ENCODE results near the gene FNDC3A. TPM values are rescaled to one million over a fixed set of nuclear protein-coding genes. Genes with fewer than 3 reads are reported as not detected.
"Not testable (repeated sequence)": the region's sequence is repeated elsewhere in the genome, so short reads cannot be mapped to it uniquely, and the experiment has no call there.

The FNDC3A gene
- total and polyA plus RNA-seq, 12 donors: 24.4 to 91.2 (median 62.4) TPM

DNA sequence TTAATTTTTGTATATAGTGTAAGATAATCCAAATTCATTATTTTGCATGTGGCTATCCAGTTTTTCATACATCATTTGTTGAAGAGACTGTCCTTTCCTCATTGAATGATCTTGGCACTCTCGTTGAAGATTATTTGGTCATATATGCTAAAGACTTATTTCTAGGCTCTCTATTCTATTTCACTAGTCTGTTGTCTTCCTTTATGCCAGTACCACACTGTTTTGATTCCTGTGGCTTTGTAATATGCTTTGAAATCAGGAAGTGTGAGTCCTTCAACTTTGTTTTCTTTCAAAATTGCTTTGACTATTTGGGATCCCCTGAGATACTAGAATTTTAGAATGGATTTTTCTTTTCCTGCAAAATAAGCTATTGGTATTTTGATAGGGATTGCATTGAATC is 24.5 kb downstream of the FNDC3A start:
- H3K9me3 ChIP-seq (replicated peaks in 1 of 3): peaks cover 0 to 13% (median 9%) of the 10 kb centered on the region in 3 donors
- intact Hi-C loops (cut with DNase I): no loop called here
- TF ChIP-seq POLR2A (IDR thresholded peaks at IDR 0.05): no peak
- TF ChIP-seq, protein P1, sequence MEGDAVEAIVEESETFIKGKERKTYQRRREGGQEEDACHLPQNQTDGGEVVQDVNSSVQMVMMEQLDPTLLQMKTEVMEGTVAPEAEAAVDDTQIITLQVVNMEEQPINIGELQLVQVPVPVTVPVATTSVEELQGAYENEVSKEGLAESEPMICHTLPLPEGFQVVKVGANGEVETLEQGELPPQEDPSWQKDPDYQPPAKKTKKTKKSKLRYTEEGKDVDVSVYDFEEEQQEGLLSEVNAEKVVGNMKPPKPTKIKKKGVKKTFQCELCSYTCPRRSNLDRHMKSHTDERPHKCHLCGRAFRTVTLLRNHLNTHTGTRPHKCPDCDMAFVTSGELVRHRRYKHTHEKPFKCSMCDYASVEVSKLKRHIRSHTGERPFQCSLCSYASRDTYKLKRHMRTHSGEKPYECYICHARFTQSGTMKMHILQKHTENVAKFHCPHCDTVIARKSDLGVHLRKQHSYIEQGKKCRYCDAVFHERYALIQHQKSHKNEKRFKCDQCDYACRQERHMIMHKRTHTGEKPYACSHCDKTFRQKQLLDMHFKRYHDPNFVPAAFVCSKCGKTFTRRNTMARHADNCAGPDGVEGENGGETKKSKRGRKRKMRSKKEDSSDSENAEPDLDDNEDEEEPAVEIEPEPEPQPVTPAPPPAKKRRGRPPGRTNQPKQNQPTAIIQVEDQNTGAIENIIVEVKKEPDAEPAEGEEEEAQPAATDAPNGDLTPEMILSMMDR (IDR thresholded peaks at IDR 0.05): no peak
- peaks cover 0 to 13% of the 10 kb centered on the region in 2 donors for H3K4me1 ChIP-seq (replicated peaks in 1 of 2)
- 92 to 100% (median 97%) methylated on average over 1 of the region's 1 CpG for WGBS, 4 donors
- H3K27ac ChIP-seq: no peak overlapping the region
- no peak overlapping the region for H3K4me3 ChIP-seq
- no peaks in the 10 kb centered on the region for H3K36me3 ChIP-seq (replicated peaks in 1 of 2)
- DNase-seq: no peak
- H3K27me3 ChIP-seq: no peaks in the 10 kb centered on the region

DNA sequence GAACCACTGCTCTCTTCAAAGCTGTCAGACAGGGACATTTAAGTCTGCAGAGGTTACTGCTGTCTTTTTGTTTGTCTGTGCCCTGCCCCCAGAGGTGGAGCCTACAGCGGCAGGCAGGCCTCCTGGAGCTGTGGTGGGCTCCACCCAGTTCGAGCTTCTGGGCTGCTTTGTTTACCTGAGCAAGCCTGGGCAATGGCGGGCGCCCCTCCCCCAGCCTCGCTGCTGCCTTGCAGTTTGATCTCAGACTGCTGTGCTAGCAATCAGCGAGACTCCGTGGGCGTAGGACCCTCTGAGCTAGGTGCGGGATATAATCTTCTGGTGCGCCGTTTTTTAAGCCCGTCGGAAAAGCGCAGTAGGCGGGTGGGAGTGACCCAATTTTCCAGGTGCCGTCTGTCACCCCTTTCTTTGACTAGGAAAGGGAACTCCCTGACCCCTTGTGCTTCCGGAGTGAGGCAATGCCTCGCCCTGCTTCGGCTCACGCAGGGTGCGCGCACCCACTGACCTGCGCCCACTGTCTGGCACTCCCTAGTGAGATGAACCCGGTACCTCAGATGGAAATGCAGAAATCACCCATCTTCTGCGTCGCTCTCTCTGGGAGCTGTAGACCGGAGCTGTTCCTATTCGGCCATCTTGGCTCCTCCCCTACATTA is 43.4 kb downstream of the FNDC3A start:
- H3K36me3 ChIP-seq (replicated peaks in 1 of 2); H3K27me3 ChIP-seq; H3K4me3 ChIP-seq; DNase-seq; H3K27ac ChIP-seq; H3K4me1 ChIP-seq (replicated peaks in 1 of 2); intact Hi-C loops (cut with DNase I); H3K9me3 ChIP-seq (replicated peaks in 1 of 3): not testable (repeated sequence)
- 97 to 98% (median 98%) methylated on average over 25 to 28 of the region's 28 CpGs for WGBS, 4 donors

DNA sequence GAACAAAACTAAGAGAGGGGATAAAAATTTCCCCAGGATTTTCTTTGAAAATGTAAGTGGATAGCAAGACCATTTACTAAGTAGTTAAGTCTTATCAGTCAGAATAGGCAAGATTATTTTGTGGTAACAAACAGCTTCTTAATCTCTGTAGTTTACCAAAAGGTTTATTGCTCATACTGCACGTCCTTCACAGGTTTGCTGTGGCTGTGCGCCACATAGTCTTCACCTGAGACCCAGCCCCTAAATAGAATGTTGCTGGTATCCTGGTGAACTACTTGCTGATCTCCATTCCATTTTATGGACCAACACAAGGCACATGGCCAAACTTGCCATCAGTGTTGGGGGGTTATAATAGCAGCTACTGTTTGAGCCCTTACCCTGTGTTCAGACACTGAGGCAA is 44.6 kb downstream of the FNDC3A start:
- no peak for TF ChIP-seq POLR2A (IDR thresholded peaks at IDR 0.05)
- TF ChIP-seq, protein P1 (IDR thresholded peaks at IDR 0.05): no peak
- Histone ChIP-seq H3K27me3 (no peaks in the 10 kb centered on the region), H3K36me3 (replicated peaks in 1 of 2) (no peaks in the 10 kb centered on the region), H3K27ac (no peak overlapping the region), H3K4me3 (no peak overlapping the region), H3K4me1 (replicated peaks in 1 of 2) (no peaks in the 10 kb centered on the region), H3K9me3 (replicated peaks in 1 of 3) (peaks cover 0 to 4% (median 2%) of the 10 kb centered on the region in 3 donors)
- intact Hi-C loops (cut with DNase I): no loop called here
- 93 to 100% (median 94%) methylated on average over 2 of the region's 2 CpGs for WGBS, 4 donors
- no peak for DNase-seq

DNA sequence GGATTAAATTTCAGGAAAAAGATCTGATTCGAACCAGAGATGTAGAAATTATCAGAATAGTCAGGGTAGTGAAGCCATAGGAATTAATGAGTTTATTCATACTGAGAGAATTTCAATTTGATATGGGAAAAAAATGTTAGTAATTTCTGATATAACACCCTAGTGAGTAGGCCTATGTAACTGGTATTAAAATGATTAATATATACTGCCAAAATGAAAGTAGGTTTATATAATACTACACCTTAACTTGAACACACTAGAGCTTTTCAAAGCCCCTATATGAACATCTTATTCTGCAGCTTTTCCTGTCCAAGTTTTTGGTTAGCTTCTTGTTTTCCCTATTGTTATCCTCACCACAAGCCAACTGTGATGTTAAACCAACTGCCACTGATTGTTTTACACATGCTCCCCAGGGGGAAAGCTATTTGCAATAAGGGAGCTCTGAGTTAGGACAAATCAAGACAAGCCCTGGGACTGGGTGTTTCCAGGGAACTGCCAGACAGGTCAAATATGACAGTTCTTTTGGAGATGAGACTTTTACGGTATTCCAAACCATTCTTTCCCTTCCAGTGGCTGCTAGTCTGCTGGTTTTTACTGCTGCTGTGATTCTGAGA is 45.3 kb downstream of the FNDC3A start:
- Histone ChIP-seq H3K4me1 (replicated peaks in 1 of 2) (no peaks in the 10 kb centered on the region), H3K36me3 (replicated peaks in 1 of 2) (no peaks in the 10 kb centered on the region), H3K4me3 (no peak overlapping the region), H3K27me3 (no peaks in the 10 kb centered on the region), H3K27ac (no peak overlapping the region), H3K9me3 (replicated peaks in 1 of 3) (peaks cover 0 to 4% (median 2%) of the 10 kb centered on the region in 3 donors)
- WGBS, 4 donors: 89 to 94% (median 91%) methylated on average over 2 of the region's 2 CpGs
- TF ChIP-seq, protein P1 (IDR thresholded peaks at IDR 0.05): no peak
- intact Hi-C loops (cut with DNase I): no loop called here
- DNase-seq: no peak

DNA sequence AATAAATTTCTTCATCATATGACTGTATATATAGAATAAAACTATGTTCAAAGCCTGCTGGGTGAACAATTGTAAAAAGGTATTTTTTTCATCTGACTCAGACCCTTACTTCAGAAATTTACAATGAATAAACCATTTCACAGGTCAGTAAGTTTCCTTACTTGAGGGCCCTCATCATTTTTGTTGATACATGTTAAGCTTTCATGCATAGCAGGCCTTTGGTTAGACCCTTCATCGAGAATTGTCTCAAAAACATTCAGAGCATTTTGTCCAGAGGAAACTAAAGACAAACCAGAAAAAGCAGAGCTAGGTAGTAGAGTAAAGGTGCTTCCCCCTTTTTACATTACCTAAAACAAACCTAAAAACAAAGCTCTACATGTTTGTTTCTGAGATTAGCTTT is 46.2 kb downstream of the FNDC3A start:
- TF ChIP-seq POLR2A (IDR thresholded peaks at IDR 0.05): no peak
- TF ChIP-seq, protein P1 (IDR thresholded peaks at IDR 0.05): no peak
- H3K9me3 ChIP-seq (replicated peaks in 1 of 3): peaks cover 0 to 4% (median 2%) of the 10 kb centered on the region in 3 donors
- no peaks in the 10 kb centered on the region for H3K36me3 ChIP-seq (replicated peaks in 1 of 2)
- H3K4me1 ChIP-seq (replicated peaks in 1 of 2): no peaks in the 10 kb centered on the region
- intact Hi-C loops (cut with DNase I): no loop called here
- no peak for DNase-seq
- no peak overlapping the region for H3K4me3 ChIP-seq
- 91 to 97% (median 94%) methylated on average over 1 of the region's 1 CpG for WGBS, 4 donors
- no peaks in the 10 kb centered on the region for H3K27me3 ChIP-seq
- H3K27ac ChIP-seq: no peak overlapping the region
